Trophoblast cell (in vitro differentiated cells and primary cell): Measurements from ENCODE around the gene KMT2C.
"Not testable (repeated sequence)": the region's sequence is repeated elsewhere in the genome, so short reads cannot be mapped to it uniquely, and the experiment has no call there.

Source experiments
- DNase-seq, 2 donors: peaks; one replicate each; pipeline ENCODE4 v3.0.0-alpha.2; 2016
- H2AFZ ChIP-seq: 2 replicates; pipeline ENCODE4 v1.6.1; 2013; ENCODE audit warnings: low read length, moderate library complexity, mild to moderate bottlenecking; ENCODE audit not compliant: insufficient read depth, poor library complexity
- H2AK5ac ChIP-seq: 2 replicates; pipeline ENCODE4 v1.6.1; 2013; ENCODE audit warnings: mild to moderate bottlenecking, low read length
- H2BK120ac ChIP-seq: 2 replicates; pipeline ENCODE4 v1.6.1; 2013; ENCODE audit warnings: low read length, mild to moderate bottlenecking, moderate library complexity; ENCODE audit not compliant: insufficient read depth, poor library complexity
- H2BK12ac ChIP-seq: 2 replicates; pipeline ENCODE4 v1.6.1; 2013; ENCODE audit warnings: mild to moderate bottlenecking, low read length, moderate library complexity
- H2BK5ac ChIP-seq: 2 replicates; pipeline ENCODE4 v1.6.1; 2013; ENCODE audit warnings: low read length, low read depth, moderate library complexity, mild to moderate bottlenecking; ENCODE audit not compliant: poor library complexity
- H3K14ac ChIP-seq: 2 replicates; pipeline ENCODE4 v1.6.1; 2013; ENCODE audit warnings: mild to moderate bottlenecking, low read length
- H3K18ac ChIP-seq: 2 replicates; pipeline ENCODE4 v1.6.1; 2013; ENCODE audit warnings: mild to moderate bottlenecking, low read length
- H3K23ac ChIP-seq: 2 replicates; pipeline ENCODE4 v1.6.1; 2013; ENCODE audit warnings: low read length
- H3K27ac ChIP-seq: 2 replicates; pipeline ENCODE4 v1.5.1; 2013; ENCODE audit warnings: low read depth, mild to moderate bottlenecking, inconsistent platforms, low read length, moderate library complexity
- H3K27me3 ChIP-seq: 2 replicates; pipeline ENCODE4 v1.6.1; 2013; ENCODE audit warnings: inconsistent platforms, mild to moderate bottlenecking, low read length, moderate library complexity; ENCODE audit not compliant: insufficient read depth
- H3K36me3 ChIP-seq, 2 experiments: 1 replicate in 1 of 2; 2 replicates in 1 of 2; pipeline ENCODE4 v1.6.1; 2013; ENCODE audit warnings: low read length in 2 of 2, mild to moderate bottlenecking in 2 of 2, moderate library complexity in 1 of 2; ENCODE audit not compliant: insufficient read depth in 2 of 2, control insufficient read depth in 1 of 2
- H3K4ac ChIP-seq: 2 replicates; pipeline ENCODE4 v1.6.1; 2013; ENCODE audit warnings: low read depth, mild to moderate bottlenecking, low read length, moderate library complexity
- H3K4me1 ChIP-seq, 2 experiments: 1 replicate in 1 of 2; 2 replicates in 1 of 2; pipeline ENCODE4 v1.6.1; 2013; ENCODE audit warnings: low read length in 2 of 2, mild to moderate bottlenecking in 2 of 2, moderate library complexity in 1 of 2; ENCODE audit not compliant: insufficient read depth in 2 of 2, control insufficient read depth in 1 of 2
- H3K4me2 ChIP-seq: 2 replicates; pipeline ENCODE4 v1.6.1; 2013; ENCODE audit warnings: inconsistent platforms, mild to moderate bottlenecking, low read length, moderate library complexity
- H3K4me3 ChIP-seq: 2 replicates; pipeline ENCODE4 v1.5.1; 2013; ENCODE audit warnings: mild to moderate bottlenecking, low read depth, low read length, inconsistent platforms
- H3K79me1 ChIP-seq: one replicate; pipeline ENCODE4 v1.6.1; 2013; ENCODE audit warnings: low read length
- H3K79me2 ChIP-seq: 2 replicates; pipeline ENCODE4 v1.6.1; 2013; ENCODE audit warnings: low read length, mild to moderate bottlenecking; ENCODE audit not compliant: control insufficient read depth, insufficient read depth, poor library complexity
- H3K9ac ChIP-seq: 2 replicates; pipeline ENCODE4 v1.6.1; 2013; ENCODE audit warnings: mild to moderate bottlenecking, low read length
- H3K9me3 ChIP-seq: 2 replicates; pipeline ENCODE4 v1.6.1; 2013; ENCODE audit warnings: low read depth, mild to moderate bottlenecking, control low read depth, inconsistent platforms, low read length; ENCODE audit not compliant: insufficient read depth
- H4K12ac ChIP-seq: 2 replicates; pipeline ENCODE4 v1.6.1; 2013; ENCODE audit warnings: low read depth, mild to moderate bottlenecking, low read length, moderate library complexity
- H4K8ac ChIP-seq: 2 replicates; pipeline ENCODE4 v1.6.1; 2013; ENCODE audit warnings: low read depth, mild to moderate bottlenecking, low read length, moderate library complexity
- H4K91ac ChIP-seq: one replicate; pipeline ENCODE4 v1.6.1; 2013; ENCODE audit warnings: low read depth, mild to moderate bottlenecking, low read length, moderate library complexity
- WGBS: extraction: QIAGEN DNeasy Blood & Tissue Kit; methylation state at CpG from one replicate; pipeline ENCODE4 v1.1.7; 2013; ENCODE audit warnings: missing lambda C conversion rate; ENCODE audit not compliant: insufficient read length, insufficient coverage; ENCODE audit errors: extremely low coverage; 5-methylcytosine and 5-hydroxymethylcytosine counted together

KMT2C gene

GRCh38 chr7:152451356-152451755 is 15.6 kb upstream of the KMT2C start:
- no peak overlapping the region for H4K91ac ChIP-seq
- H2BK12ac ChIP-seq = no peak overlapping the region
- no peak overlapping the region for H3K14ac ChIP-seq
- peak in 1 of 2 donors; percentile 41 for DNase-seq
- H4K8ac ChIP-seq = no peak overlapping the region
- H2AK5ac ChIP-seq = no peak overlapping the region
- WGBS = no CpG with 5 or more reads among the region's 5 CpGs
- no peaks in the 10 kb centered on the region for H3K79me2 ChIP-seq
- no peak overlapping the region for H3K9ac ChIP-seq
- H3K79me1 ChIP-seq = no peaks in the 10 kb centered on the region
- H3K36me3 ChIP-seq = no peaks in the 10 kb centered on the region
- H2BK120ac ChIP-seq = no peak overlapping the region
- H4K12ac ChIP-seq = no peak overlapping the region
- H2BK5ac ChIP-seq = no peak overlapping the region
- H3K27me3 ChIP-seq = no peaks in the 10 kb centered on the region
- H3K9me3 ChIP-seq = peaks cover 1% of the 10 kb centered on the region
- no peak overlapping the region for H3K4me2 ChIP-seq
- no peak overlapping the region for H3K23ac ChIP-seq
- H3K4me1 ChIP-seq = peaks cover 0 to 3% of the 10 kb centered on the region in 2 experiments
- H2AFZ ChIP-seq = no peak overlapping the region
- no peak overlapping the region for H3K18ac ChIP-seq
- H3K27ac ChIP-seq = no peak overlapping the region
- no peak overlapping the region for H3K4me3 ChIP-seq
- no peak overlapping the region for H3K4ac ChIP-seq

GRCh38 chr7:152445386-152446008 is 9.7 kb upstream of the KMT2C start:
- not testable (repeated sequence) for H3K79me2 ChIP-seq, H3K23ac ChIP-seq, H2BK5ac ChIP-seq, H3K4me2 ChIP-seq, H4K8ac ChIP-seq, H3K9me3 ChIP-seq, H3K4me3 ChIP-seq, H3K79me1 ChIP-seq, H3K27ac ChIP-seq, H3K27me3 ChIP-seq, H3K14ac ChIP-seq, H2AK5ac ChIP-seq, H4K12ac ChIP-seq, H3K18ac ChIP-seq, H2AFZ ChIP-seq, H3K4ac ChIP-seq, H3K9ac ChIP-seq, H2BK120ac ChIP-seq, H2BK12ac ChIP-seq, DNase-seq, H3K4me1 ChIP-seq, H4K91ac ChIP-seq, H3K36me3 ChIP-seq
- WGBS = no CpG with 5 or more reads among the region's 19 CpGs

- H3K9ac ChIP-seq = no peak overlapping the region
- H3K4me3 ChIP-seq = no peak overlapping the region
- WGBS = no CpG with 5 or more reads among the region's 6 CpGs
- H3K14ac ChIP-seq = no peak overlapping the region
- H4K8ac ChIP-seq = no peak overlapping the region
- no peak overlapping the region for H3K27ac ChIP-seq
- no peak overlapping the region for H2BK120ac ChIP-seq
- peak; percentile 46 to 68 for DNase-seq
- no peaks in the 10 kb centered on the region for H3K4me1 ChIP-seq
- no peak overlapping the region for H3K4me2 ChIP-seq
- H3K9me3 ChIP-seq = no peaks in the 10 kb centered on the region
- H4K12ac ChIP-seq = no peak overlapping the region
- no peak overlapping the region for H2BK5ac ChIP-seq
- no peak overlapping the region for H3K23ac ChIP-seq
- H2AK5ac ChIP-seq = no peak overlapping the region
- H3K4ac ChIP-seq = no peak overlapping the region
- H3K27me3 ChIP-seq = no peaks in the 10 kb centered on the region
- no peak overlapping the region for H3K18ac ChIP-seq
- H4K91ac ChIP-seq = no peak overlapping the region
- H3K79me2 ChIP-seq = no peaks in the 10 kb centered on the region
- H2BK12ac ChIP-seq = no peak overlapping the region
- no peaks in the 10 kb centered on the region for H3K79me1 ChIP-seq
- no peaks in the 10 kb centered on the region for H3K36me3 ChIP-seq
- H2AFZ ChIP-seq = no peak overlapping the region
Observed at GRCh38 chr7:152443586-152443985, 7.8 kb upstream of the KMT2C start.

GRCh38 chr7:152442330-152442835 is 6.6 kb upstream of the KMT2C start:
- Histone ChIP-seq H3K79me2 (no peaks in the 10 kb centered on the region), H3K4me2 (no peak overlapping the region), H3K27me3 (no peaks in the 10 kb centered on the region), H3K18ac (no peak overlapping the region), H3K4me1 (no peaks in the 10 kb centered on the region), H3K23ac (no peak overlapping the region), H2BK120ac (no peak overlapping the region), H4K91ac (no peak overlapping the region), H3K4ac (no peak overlapping the region), H3K27ac (no peak overlapping the region), H2AK5ac (no peak overlapping the region), H4K12ac (no peak overlapping the region), H4K8ac (no peak overlapping the region), H3K9me3 (no peaks in the 10 kb centered on the region), H3K14ac (no peak overlapping the region), H2AFZ (no peak overlapping the region), H2BK5ac (no peak overlapping the region), H3K79me1 (no peaks in the 10 kb centered on the region), H2BK12ac (no peak overlapping the region), H3K36me3 (no peaks in the 10 kb centered on the region), H3K9ac (no peak overlapping the region), H3K4me3 (no peak overlapping the region)
- no CpG with 5 or more reads among the region's 7 CpGs for WGBS
- DNase-seq = no peak
